Osteocyte (in vitro differentiated cells): ENCODE measurements around the gene CALHM3. TPM values are rescaled to one million over a fixed set of nuclear protein-coding genes. Genes with fewer than 3 reads are reported as not detected.

Experiments used
- DNase-seq: peaks from one replicate; pipeline ENCODE4 v3.0.0; 2021; ENCODE audit warnings: mixed read lengths; ENCODE audit not compliant: unreplicated experiment; ENCODE audit errors: extremely low spot score
- H3K27ac Mint-ChIP-seq: one replicate; pipeline ENCODE4 v1.8.0; 2021; ENCODE audit warnings: mild to moderate bottlenecking, mixed read lengths; ENCODE audit not compliant: unreplicated experiment
- H3K27me3 Mint-ChIP-seq: one replicate; pipeline ENCODE4 v1.8.0; 2021; ENCODE audit warnings: mixed read lengths; ENCODE audit not compliant: unreplicated experiment
- H3K36me3 Mint-ChIP-seq: one replicate; pipeline ENCODE4 v1.8.0; 2021; ENCODE audit warnings: mixed read lengths; ENCODE audit not compliant: unreplicated experiment
- H3K4me1 Mint-ChIP-seq: one replicate; pipeline ENCODE4 v1.8.0; 2021; ENCODE audit warnings: mixed read lengths; ENCODE audit not compliant: unreplicated experiment
- H3K4me3 Mint-ChIP-seq: one replicate; pipeline ENCODE4 v1.8.0; 2021; ENCODE audit warnings: mild to moderate bottlenecking, moderate library complexity, mixed read lengths; ENCODE audit not compliant: unreplicated experiment
- H3K9me3 Mint-ChIP-seq: one replicate; pipeline ENCODE4 v1.8.0; 2021; ENCODE audit warnings: mixed read lengths; ENCODE audit not compliant: unreplicated experiment
- total RNA-seq: library from RNA; stranded (reverse); gene quantifications from 2 replicates; pipeline ENCODE4 v1.2.1, GENCODE V29; 2021
- TF ChIP-seq, protein P1 (sequence below): fragments of 200-600 bp; sonication (generic); IDR thresholded peaks from 2 replicates; pipeline ENCODE4 v1.5.0; 2021; ENCODE audit warnings: antibody characterized with exemption, mild to moderate bottlenecking, moderate library complexity

The CALHM3 gene
- total RNA-seq, 1 donor from 2014 or later, result not detected

DNA sequence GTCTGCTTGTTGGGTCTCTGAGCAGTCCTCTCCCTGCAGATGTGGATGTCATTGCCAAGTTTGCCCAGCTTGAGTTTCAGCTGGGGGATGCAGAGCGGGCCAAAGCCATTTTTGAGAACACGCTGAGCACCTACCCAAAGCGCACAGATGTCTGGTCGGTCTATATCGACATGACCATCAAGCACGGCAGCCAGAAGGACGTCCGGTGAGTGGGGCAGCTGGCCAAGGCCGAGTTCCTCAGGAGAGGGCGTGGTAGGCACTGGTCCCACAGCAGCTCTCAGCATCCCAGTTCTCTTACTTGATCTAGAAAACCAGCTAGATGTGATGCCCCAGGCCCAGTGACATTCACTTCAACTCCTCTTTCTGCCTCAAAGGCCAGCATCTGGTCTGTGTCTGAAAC is 34.6 kb downstream of the CALHM3 start:
- peaks cover 25% of the 10 kb centered on the region for H3K4me1 Mint-ChIP-seq
- no peaks in the 10 kb centered on the region for H3K27me3 Mint-ChIP-seq
- H3K9me3 Mint-ChIP-seq, result no peaks in the 10 kb centered on the region
- peaks cover 56% of the 10 kb centered on the region for H3K36me3 Mint-ChIP-seq
- no peak overlapping the region for H3K27ac Mint-ChIP-seq
- TF ChIP-seq, protein P1, sequence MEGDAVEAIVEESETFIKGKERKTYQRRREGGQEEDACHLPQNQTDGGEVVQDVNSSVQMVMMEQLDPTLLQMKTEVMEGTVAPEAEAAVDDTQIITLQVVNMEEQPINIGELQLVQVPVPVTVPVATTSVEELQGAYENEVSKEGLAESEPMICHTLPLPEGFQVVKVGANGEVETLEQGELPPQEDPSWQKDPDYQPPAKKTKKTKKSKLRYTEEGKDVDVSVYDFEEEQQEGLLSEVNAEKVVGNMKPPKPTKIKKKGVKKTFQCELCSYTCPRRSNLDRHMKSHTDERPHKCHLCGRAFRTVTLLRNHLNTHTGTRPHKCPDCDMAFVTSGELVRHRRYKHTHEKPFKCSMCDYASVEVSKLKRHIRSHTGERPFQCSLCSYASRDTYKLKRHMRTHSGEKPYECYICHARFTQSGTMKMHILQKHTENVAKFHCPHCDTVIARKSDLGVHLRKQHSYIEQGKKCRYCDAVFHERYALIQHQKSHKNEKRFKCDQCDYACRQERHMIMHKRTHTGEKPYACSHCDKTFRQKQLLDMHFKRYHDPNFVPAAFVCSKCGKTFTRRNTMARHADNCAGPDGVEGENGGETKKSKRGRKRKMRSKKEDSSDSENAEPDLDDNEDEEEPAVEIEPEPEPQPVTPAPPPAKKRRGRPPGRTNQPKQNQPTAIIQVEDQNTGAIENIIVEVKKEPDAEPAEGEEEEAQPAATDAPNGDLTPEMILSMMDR, result no peak
- H3K4me3 Mint-ChIP-seq, result no peak overlapping the region
- DNase-seq, result no peak

DNA sequence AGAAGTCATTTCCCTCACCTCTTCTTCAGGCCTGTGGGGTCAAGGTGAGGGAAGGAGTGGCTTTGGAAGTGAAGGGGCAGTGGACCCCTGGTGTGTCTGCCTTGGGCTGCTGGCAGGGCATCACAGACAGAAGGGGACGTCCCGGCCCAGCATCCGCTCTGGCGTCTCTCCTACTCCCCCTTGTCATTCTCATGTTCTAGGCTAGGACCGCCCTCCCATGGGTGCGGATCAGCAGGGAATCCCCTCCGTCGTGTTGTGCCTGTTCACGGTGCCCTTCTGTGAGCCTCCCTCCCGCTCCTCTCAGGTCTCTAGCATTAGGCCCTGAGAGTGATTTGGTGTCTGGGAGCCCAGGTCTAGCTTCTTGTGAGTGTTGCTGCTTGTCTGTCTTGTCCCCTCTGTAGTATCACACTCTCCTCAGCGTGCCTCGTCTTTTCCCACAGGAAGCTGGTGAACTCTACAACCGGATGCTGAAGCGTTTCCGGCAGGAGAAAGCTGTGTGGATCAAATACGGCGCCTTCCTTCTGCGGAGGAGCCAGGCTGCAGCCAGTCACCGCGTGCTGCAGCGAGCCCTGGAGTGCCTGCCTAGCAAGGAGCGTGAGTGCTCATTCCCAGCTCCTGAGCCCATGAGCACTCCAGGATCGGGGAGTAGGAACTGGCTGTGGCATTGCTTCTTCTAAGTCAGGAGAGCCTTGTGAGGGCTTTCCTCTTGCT is 35.4 kb downstream of the CALHM3 start:
- H3K4me1 Mint-ChIP-seq, result peaks cover 17% of the 10 kb centered on the region
- DNase-seq, result no peak
- TF ChIP-seq, protein P1, result no peak
- no peaks in the 10 kb centered on the region for H3K27me3 Mint-ChIP-seq
- H3K4me3 Mint-ChIP-seq, result no peak overlapping the region
- H3K27ac Mint-ChIP-seq, result no peak overlapping the region
- no peaks in the 10 kb centered on the region for H3K9me3 Mint-ChIP-seq
- H3K36me3 Mint-ChIP-seq, result peaks cover 58% of the 10 kb centered on the region

DNA sequence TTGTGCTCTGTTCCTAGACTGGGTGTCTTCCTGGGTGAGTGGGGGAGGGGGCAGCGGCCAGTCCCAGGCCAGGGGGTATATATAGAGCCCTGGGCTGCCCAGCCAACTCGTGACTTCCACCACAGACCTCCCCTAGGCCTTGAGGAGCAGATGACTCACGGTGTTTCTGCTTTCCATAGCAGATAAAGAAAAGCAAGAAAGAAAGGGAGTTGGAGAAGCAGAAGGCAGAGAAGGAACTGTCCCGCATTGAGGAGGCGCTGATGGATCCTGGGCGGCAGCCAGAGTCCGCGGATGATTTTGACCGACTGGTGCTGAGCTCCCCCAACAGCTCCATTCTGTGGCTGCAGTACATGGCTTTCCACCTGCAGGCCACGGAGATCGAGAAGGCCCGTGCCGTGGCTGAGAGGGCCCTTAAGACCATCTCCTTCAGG is 37.0 kb downstream of the CALHM3 start:
- DNase-seq, result no peak

DNA sequence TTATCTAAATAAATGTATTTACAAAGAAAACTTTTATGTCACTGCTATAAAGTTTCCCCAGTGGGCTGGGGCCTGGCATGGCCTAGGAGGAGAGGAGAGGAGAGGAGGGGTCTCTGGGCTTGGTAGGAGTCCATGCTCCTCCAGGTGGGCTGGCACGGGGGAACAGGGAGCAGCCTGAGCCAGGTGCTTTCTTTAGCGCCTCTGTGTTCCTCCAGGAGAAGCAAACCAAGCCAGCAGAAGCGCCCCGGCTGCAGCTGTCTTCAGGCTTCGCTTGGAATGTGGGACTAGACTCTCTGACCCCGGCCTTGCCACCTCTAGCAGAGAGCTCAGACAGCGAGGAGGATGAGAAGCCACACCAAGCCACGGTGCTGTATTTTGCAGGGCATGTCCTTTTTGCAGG is 37.4 kb downstream of the CALHM3 start:
- no peak overlapping the region for H3K4me3 Mint-ChIP-seq

More for the DNA sequence above, 37.0 kb downstream of the CALHM3 start:
- H3K27me3 Mint-ChIP-seq, result no peaks in the 10 kb centered on the region
- H3K36me3 Mint-ChIP-seq, result peaks cover 70% of the 10 kb centered on the region
- TF ChIP-seq, protein P1, result no peak
- H3K9me3 Mint-ChIP-seq, result no peaks in the 10 kb centered on the region
- H3K27ac Mint-ChIP-seq, result no peak overlapping the region
- H3K4me1 Mint-ChIP-seq, result peaks cover 10% of the 10 kb centered on the region
- no peak overlapping the region for H3K4me3 Mint-ChIP-seq

DNA sequence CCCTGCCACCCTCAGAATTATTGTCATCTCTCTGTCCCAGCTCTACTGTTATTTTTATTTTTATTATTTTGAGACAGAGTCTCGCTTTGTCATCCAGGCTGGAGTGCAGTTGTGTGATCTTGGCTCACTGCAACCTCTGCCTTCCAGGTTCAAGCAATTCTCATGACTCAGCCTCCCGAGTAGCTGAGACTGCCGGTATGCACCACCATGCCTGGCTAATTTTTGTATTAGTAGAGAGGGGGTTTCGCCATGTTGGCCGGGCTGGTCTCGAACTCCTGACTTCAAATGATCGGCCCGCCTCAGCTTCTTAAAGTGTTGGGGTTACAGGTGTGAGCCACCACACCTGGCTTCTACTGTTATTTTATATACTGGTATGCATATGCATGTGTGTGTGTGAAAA is 37.8 kb downstream of the CALHM3 start:
- H3K9me3 Mint-ChIP-seq, result no peaks in the 10 kb centered on the region
- H3K4me1 Mint-ChIP-seq, result peaks cover 8% of the 10 kb centered on the region
- no peak overlapping the region for H3K27ac Mint-ChIP-seq
- H3K27me3 Mint-ChIP-seq, result no peaks in the 10 kb centered on the region
- H3K4me3 Mint-ChIP-seq, result no peak overlapping the region
- peaks cover 67% of the 10 kb centered on the region for H3K36me3 Mint-ChIP-seq
- DNase-seq, result no peak
- TF ChIP-seq, protein P1, result no peak

More for the DNA sequence above, 37.4 kb downstream of the CALHM3 start:
- Mint-ChIP-seq H3K36me3 (peaks cover 69% of the 10 kb centered on the region), H3K9me3 (no peaks in the 10 kb centered on the region), H3K27ac (no peak overlapping the region), H3K27me3 (no peaks in the 10 kb centered on the region), H3K4me1 (peaks cover 10% of the 10 kb centered on the region)
- DNase-seq, result no peak
- TF ChIP-seq, protein P1, result no peak
